ENCODE results near the gene LARP6. TPM values are rescaled to one million over a fixed set of nuclear protein-coding genes. Genes with fewer than 3 reads are reported as not detected.

LARP6 gene
- total RNA-seq, 1 experiment from 2014 or later, result 53.6 TPM

DNA sequence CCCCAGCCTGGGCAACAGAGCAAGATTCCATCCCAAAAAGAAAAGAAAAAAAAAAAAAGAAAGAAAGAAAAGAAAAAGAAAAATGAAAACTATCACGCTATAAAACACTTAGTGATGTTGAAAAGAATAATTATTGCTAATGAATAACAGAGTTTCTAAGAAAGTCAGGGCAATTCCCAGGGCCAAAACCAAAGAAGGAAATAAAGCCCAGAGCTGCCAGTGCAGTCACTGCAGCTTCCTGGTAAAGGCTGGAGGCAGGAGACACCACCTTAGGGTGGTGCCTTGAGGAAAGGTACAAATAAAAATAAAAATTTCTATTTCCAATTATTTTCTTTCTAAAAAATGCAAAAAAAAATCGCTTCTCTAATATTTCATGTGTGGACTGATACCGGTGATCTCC lies 70.9 kb downstream of the LARP6 start:
- POLR2A ChIA-PET (ENCODE audit: low non-redundant PET), result no interaction called here
- Histone ChIP-seq H3K4me3 (ENCODE audit: low read depth, low read length, poor library complexity, severe bottlenecking) (no peak overlapping the region), H3K4me1 (ENCODE audit: insufficient read depth, low read length, poor library complexity, severe bottlenecking) (no peaks in the 10 kb centered on the region), H3K9me3 (ENCODE audit: low read depth, low read length, poor library complexity, severe bottlenecking) (no peaks in the 10 kb centered on the region), H3K27ac (ENCODE audit: low read depth, low read length, poor library complexity, severe bottlenecking) (no peak overlapping the region), H3K27me3 (replicated peaks; ENCODE audit: insufficient read depth, low read depth, low read length, poor library complexity) (no peaks in the 10 kb centered on the region), H3K36me3 (ENCODE audit: insufficient read depth, low read length, poor library complexity, severe bottlenecking) (no peaks in the 10 kb centered on the region)
- intact Hi-C loops (cut with micrococcal nuclease; ENCODE audit: unreplicated experiment), result no loop called here
- DNase-seq (ENCODE audit: low spot score), result no peak
- no TSS peak for BruUV-seq (replicated peaks)
- CTCF ChIA-PET, result no interaction called here
- no peak for TF ChIP-seq EZH2 (IDR thresholded peaks at IDR 0.05; ENCODE audit: borderline replicate concordance, low read depth, low read length, poor library complexity, severe bottlenecking)
- TF ChIP-seq, protein P1, sequence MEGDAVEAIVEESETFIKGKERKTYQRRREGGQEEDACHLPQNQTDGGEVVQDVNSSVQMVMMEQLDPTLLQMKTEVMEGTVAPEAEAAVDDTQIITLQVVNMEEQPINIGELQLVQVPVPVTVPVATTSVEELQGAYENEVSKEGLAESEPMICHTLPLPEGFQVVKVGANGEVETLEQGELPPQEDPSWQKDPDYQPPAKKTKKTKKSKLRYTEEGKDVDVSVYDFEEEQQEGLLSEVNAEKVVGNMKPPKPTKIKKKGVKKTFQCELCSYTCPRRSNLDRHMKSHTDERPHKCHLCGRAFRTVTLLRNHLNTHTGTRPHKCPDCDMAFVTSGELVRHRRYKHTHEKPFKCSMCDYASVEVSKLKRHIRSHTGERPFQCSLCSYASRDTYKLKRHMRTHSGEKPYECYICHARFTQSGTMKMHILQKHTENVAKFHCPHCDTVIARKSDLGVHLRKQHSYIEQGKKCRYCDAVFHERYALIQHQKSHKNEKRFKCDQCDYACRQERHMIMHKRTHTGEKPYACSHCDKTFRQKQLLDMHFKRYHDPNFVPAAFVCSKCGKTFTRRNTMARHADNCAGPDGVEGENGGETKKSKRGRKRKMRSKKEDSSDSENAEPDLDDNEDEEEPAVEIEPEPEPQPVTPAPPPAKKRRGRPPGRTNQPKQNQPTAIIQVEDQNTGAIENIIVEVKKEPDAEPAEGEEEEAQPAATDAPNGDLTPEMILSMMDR (conservative IDR thresholded peaks at IDR 0.05; ENCODE audit: low read depth, low read length), result no peak

DNA sequence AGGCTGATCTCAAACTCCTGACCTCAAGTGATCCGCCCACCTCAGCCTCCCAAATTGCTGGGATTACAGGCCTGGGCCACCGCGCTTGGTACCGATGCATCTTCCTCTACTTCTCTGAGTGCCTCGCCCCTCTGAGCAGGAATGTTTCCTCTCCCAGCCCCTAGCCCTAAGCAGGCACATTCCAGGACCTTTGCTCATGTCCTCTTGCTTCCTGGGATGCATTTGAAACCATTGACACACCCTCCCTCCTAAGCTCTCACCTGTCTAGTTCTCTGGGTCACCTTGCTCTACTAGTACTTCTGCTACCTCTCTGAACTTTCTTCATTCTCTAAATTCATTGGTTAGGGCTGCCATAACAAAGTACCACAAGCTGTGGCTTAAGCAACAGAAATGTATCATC lies 72.7 kb downstream of the LARP6 start:
- CTCF ChIA-PET, result no interaction called here
- no TSS peak for BruUV-seq (replicated peaks)
- no peak for TF ChIP-seq EZH2 (IDR thresholded peaks at IDR 0.05; ENCODE audit: borderline replicate concordance, low read depth, low read length, poor library complexity, severe bottlenecking)
- TF ChIP-seq, protein P1 (conservative IDR thresholded peaks at IDR 0.05; ENCODE audit: low read depth, low read length), result no peak

More for the DNA sequence above, 72.7 kb downstream of the LARP6 start:
- intact Hi-C loops (cut with micrococcal nuclease; ENCODE audit: unreplicated experiment), result no loop called here
- H3K4me1 ChIP-seq (ENCODE audit: insufficient read depth, low read length, poor library complexity, severe bottlenecking), result no peaks in the 10 kb centered on the region
- DNase-seq (ENCODE audit: low spot score), result no peak
- no peaks in the 10 kb centered on the region for H3K27me3 ChIP-seq (replicated peaks; ENCODE audit: insufficient read depth, low read depth, low read length, poor library complexity)
- POLR2A ChIA-PET (ENCODE audit: low non-redundant PET), result no interaction called here
- no peaks in the 10 kb centered on the region for H3K36me3 ChIP-seq (ENCODE audit: insufficient read depth, low read length, poor library complexity, severe bottlenecking)
- no peak overlapping the region for H3K4me3 ChIP-seq (ENCODE audit: low read depth, low read length, poor library complexity, severe bottlenecking)
- no peak overlapping the region for H3K27ac ChIP-seq (ENCODE audit: low read depth, low read length, poor library complexity, severe bottlenecking)
- no peaks in the 10 kb centered on the region for H3K9me3 ChIP-seq (ENCODE audit: low read depth, low read length, poor library complexity, severe bottlenecking)

Other genes with a start within 250 kb of the LARP6 start
- 26.9 and 27.7 TPM in 2 replicates for gene UACA, start 90.6 kb downstream of the LARP6 start, total RNA-seq (2021)
- 6.2 and 6.6 TPM in 2 replicates for gene THAP10, start 38.3 kb upstream of the LARP6 start, total RNA-seq (2021)
- 9.2 and 10.9 TPM in 2 replicates for gene LRRC49, start 38.7 kb upstream of the LARP6 start, total RNA-seq (2021)

All from A673 (cell line).